ENCODE data around the gene EEFSEC. TPM values are rescaled to one million over a fixed set of nuclear protein-coding genes. Genes with fewer than 3 reads are reported as not detected.

EEFSEC gene
- total and polyA plus RNA-seq, 2 of the 4 experiments (the other 2 are of a cell fraction), result 4.5 to 9.3 TPM

- no TSS peak for BruUV-seq (replicated peaks)
- Histone ChIP-seq H3K27ac (ENCODE audit: insufficient read depth, low read length) (no peak overlapping the region), H4K8ac (ENCODE audit: low read depth in 2 of 2, low read length in 2 of 2) (no peak overlapping the region), H3K4me1 (ENCODE audit: control insufficient read depth, insufficient read depth, low read length) (peaks cover 9% of the 10 kb centered on the region; the same call in 1 of the 2 replicates), H3K4ac (ENCODE audit: low read depth, low read length) (no peak overlapping the region), H3K36me3 (ENCODE audit: control insufficient read depth, insufficient read depth, low read length) (no peaks in the 10 kb centered on the region), H3K23ac (ENCODE audit: low read depth, low read length) (no peak overlapping the region), H2BK5ac (ENCODE audit: low read depth, low read length, poor library complexity, severe bottlenecking) (no peak overlapping the region), H2BK15ac (ENCODE audit: low read depth, low read length) (no peak overlapping the region), H2BK20ac (ENCODE audit: low read depth, low read length) (no peak overlapping the region), H3K14ac (replicated peaks; ENCODE audit: low read depth, low read length) (no peak overlapping the region), H3K18ac (ENCODE audit: low read depth, low read length) (no peak overlapping the region), H3K56ac (ENCODE audit: extremely low read depth, insufficient read depth, low read length) (no peak overlapping the region), H3K79me1 (ENCODE audit: low read depth in 1 of 2, low read length in 2 of 2) (no peaks in the 10 kb centered on the region; a peak in 1 of 4 replicates), H4K20me1 (ENCODE audit: insufficient read depth, low read length) (peaks cover 8% of the 10 kb centered on the region), H3K27me3 (ENCODE audit: control insufficient read depth, insufficient read depth, low read length) (no peaks in the 10 kb centered on the region), H2AK9ac (replicated peaks; ENCODE audit: low read depth, low read length, poor library complexity) (no peak overlapping the region), H3K4me2 (ENCODE audit: low read depth, low read length) (no peak overlapping the region), H3K9ac (ENCODE audit: low read depth, low read length) (no peak overlapping the region), H3K9me3 (ENCODE audit: control insufficient read depth, insufficient read depth, low read length) (no peaks in the 10 kb centered on the region), H2AFZ (replicated peaks; ENCODE audit: low read length, poor library complexity) (no peak overlapping the region), H2BK120ac (ENCODE audit: low read depth, low read length) (no peak overlapping the region), H3K9me1 (ENCODE audit: insufficient read depth, low read length) (peaks cover 3% of the 10 kb centered on the region; the same call in 1 of the 2 replicates), H2AK5ac (ENCODE audit: low read depth, low read length) (no peak overlapping the region), H3K4me3 (ENCODE audit: insufficient read depth, low read depth, low read length) (no peak overlapping the region), H4K5ac (ENCODE audit: low read depth, low read length) (no peak overlapping the region), H4K91ac (ENCODE audit: insufficient read depth, low read depth, low read length) (no peak overlapping the region)
- intact Hi-C loops (cut with micrococcal nuclease) (no loop called here), in situ Hi-C loops (cut with MboI; ENCODE audit: low sequenced_read_pairs) (no loop called here), dilution Hi-C loops (cut with HindIII; ENCODE audit: low sequenced_read_pairs, unreplicated experiment) (no loop called here)
- POLR2A ChIA-PET (ENCODE audit: unreplicated experiment), result no interaction called here
- TF ChIP-seq RAD21 (IDR thresholded peaks at IDR 0.05; ENCODE audit: low read length), result no peak
- TF ChIP-seq BHLHE40 (IDR thresholded peaks at IDR 0.05; ENCODE audit: low read depth, low read length), result peak; percentile 96
- TF ChIP-seq SMC3 (IDR thresholded peaks at IDR 0.05; ENCODE audit: low read depth, low read length), result no peak
- 0 out of 2 replicates have a peak, but pooled peaks have one; percentile 38 for TF ChIP-seq USF2 (IDR thresholded peaks at IDR 0.05; ENCODE audit: low read depth, low read length)
- no peak for TF ChIP-seq CEBPB (IDR thresholded peaks at IDR 0.05; ENCODE audit: low read depth, low read length)
- 0 out of 2 replicates have a peak, but pooled peaks have one; percentile 21 for TF ChIP-seq MXI1 (IDR thresholded peaks at IDR 0.05; ENCODE audit: borderline replicate concordance, low read depth, low read length)
- TF ChIP-seq POLR2A (IDR thresholded peaks at IDR 0.05; ENCODE audit: low read depth, low read length), result no peak
- no peak for TF ChIP-seq CTCF (conservative IDR thresholded peaks at IDR 0.05; ENCODE audit: low read depth, low read length)
- TF ChIP-seq CHD1 (IDR thresholded peaks at IDR 0.05; ENCODE audit: low read depth, low read length), result no peak
- no peak for TF ChIP-seq ELK1 (IDR thresholded peaks at IDR 0.05; ENCODE audit: borderline replicate concordance, low read depth, low read length)
- CTCF ChIA-PET, result interaction anchor here (1.2 kb wide), 1 partner anchor 64 kb away, joined by 3 read pairs; no protein-coding TSS in a partner anchor
- ATAC-seq (ENCODE audit: low read depth) (peak; percentile 66), DNase-seq (peak; percentile 73)
- 71% methylated on average over 6 of the region's 11 CpGs; no CpG with 5 or more reads in 1 of the 2 experiments for WGBS, 2 experiments (ENCODE audit: extremely low coverage in 2 of 2, insufficient read length in 1 of 2)
Observed at GRCh38 chr3:128385080-128385832, 232.0 kb downstream of the EEFSEC start.
